Measurements from ENCODE around the gene GSC2. TPM values are rescaled to one million over a fixed set of nuclear protein-coding genes. Genes with fewer than 3 reads are reported as not detected.
A peak's percentile ranks its signal among the peaks of the same experiment; 100 is the strongest.

The GSC2 gene
- total RNA-seq, 2 experiments from 2014 or later: not detected

- Mint-ChIP-seq H3K4me1 (ENCODE audit: low read depth) (peaks cover 10% of the 10 kb centered on the region), H3K9me3 (no peaks in the 10 kb centered on the region), H3K27ac (no peak overlapping the region), H3K4me3 (no peak overlapping the region), H3K27me3 (no peaks in the 10 kb centered on the region), H3K36me3 (ENCODE audit: low read depth) (no peaks in the 10 kb centered on the region)
- POLR2A ChIA-PET: no interaction called here
- intact Hi-C loops (cut with micrococcal nuclease): no loop called here
- ATAC-seq: peak; percentile 66
- TF ChIP-seq, protein P1, sequence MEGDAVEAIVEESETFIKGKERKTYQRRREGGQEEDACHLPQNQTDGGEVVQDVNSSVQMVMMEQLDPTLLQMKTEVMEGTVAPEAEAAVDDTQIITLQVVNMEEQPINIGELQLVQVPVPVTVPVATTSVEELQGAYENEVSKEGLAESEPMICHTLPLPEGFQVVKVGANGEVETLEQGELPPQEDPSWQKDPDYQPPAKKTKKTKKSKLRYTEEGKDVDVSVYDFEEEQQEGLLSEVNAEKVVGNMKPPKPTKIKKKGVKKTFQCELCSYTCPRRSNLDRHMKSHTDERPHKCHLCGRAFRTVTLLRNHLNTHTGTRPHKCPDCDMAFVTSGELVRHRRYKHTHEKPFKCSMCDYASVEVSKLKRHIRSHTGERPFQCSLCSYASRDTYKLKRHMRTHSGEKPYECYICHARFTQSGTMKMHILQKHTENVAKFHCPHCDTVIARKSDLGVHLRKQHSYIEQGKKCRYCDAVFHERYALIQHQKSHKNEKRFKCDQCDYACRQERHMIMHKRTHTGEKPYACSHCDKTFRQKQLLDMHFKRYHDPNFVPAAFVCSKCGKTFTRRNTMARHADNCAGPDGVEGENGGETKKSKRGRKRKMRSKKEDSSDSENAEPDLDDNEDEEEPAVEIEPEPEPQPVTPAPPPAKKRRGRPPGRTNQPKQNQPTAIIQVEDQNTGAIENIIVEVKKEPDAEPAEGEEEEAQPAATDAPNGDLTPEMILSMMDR (IDR thresholded peaks at IDR 0.05): no peak
- DNase-seq: peak; percentile 54
- CTCF ChIA-PET: interaction anchor here (1.7 kb wide), 1 partner anchor 16 kb away, joined by 6 read pairs; no protein-coding TSS in a partner anchor
These were observed 46.0 kb upstream of the GSC2 start for GRCh38 chr22:19195796-19196731.

DNA sequence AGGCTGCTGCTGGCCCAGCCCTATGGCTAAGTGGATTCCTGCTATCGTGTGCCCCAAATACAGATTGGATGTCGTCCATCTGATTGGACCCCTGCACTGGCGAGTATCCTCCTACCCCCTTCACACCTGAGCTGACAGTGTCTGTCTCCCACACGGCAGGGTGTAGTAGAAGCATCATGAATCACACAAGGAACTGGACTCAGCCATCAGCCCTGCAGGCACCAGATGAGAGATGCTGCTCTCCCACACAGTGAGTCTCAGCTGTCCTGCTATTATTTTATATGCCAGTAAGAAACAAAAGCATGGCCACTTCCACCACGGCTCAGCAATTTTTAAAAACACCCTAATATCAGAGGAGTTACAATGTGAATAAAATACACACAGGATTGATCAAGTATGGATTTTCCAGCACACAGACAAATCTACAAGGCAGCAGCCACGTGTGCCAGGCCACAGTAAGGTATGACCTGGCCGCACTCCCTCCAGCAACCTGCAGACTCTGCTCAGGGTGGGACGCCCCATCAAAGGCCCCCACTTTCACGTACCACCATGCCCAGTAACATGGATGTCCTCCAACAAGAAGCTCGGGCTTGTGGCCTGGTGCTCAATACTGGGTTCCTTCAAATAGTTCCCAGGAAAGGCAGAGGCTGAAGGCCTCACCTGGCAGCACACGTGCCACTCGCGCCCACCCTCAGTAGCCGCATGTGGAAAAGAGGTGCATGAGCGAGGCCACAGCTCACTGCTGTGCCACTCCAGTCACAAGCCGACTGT lies 44.9 kb upstream of the GSC2 start:
- H3K4me1 Mint-ChIP-seq (ENCODE audit: low read depth): peaks cover 10% of the 10 kb centered on the region
- TF ChIP-seq, protein P1 (IDR thresholded peaks at IDR 0.05): no peak
- POLR2A ChIA-PET: no interaction called here
- no peak overlapping the region for H3K27ac Mint-ChIP-seq
- no peaks in the 10 kb centered on the region for H3K9me3 Mint-ChIP-seq
- intact Hi-C loops (cut with micrococcal nuclease): no loop called here
- no peak overlapping the region for H3K4me3 Mint-ChIP-seq
- DNase-seq (no peak), ATAC-seq (no peak)
- H3K36me3 Mint-ChIP-seq (ENCODE audit: low read depth): no peaks in the 10 kb centered on the region
- H3K27me3 Mint-ChIP-seq: no peaks in the 10 kb centered on the region
- CTCF ChIA-PET: interaction anchor here (1.4 to 1.7 kb wide), 2 partner anchors 16 to 435 kb away, joined by 4 to 10 read pairs; partner anchors contain the start of gene SLC25A1

DNA sequence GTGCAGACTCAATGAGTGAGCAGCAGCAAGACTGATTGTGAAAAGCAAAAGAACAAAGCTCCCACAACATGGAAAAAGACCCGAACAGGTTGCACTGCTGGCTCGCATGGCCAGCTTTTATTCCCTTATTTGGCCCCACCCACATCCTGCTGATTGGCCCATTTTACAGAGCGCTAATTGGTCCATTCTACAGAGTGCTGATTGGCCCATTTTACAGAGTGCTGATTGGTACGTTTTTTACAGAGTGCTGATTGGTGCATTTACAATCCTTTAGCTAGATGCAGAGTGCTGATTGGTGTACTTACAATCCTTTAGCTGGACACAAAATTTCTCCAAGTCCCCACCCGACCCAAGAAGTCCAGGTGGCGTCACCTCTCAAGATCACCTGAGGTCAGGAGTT lies 43.8 kb upstream of the GSC2 start:
- H3K4me1 Mint-ChIP-seq (ENCODE audit: low read depth): peaks cover 10% of the 10 kb centered on the region
- POLR2A ChIA-PET: interaction anchor here (0.9 kb wide), 1 partner anchor 9 kb away, joined by 3 read pairs; no protein-coding TSS in a partner anchor
- intact Hi-C loops (cut with micrococcal nuclease): no loop called here
- no peak overlapping the region for H3K27ac Mint-ChIP-seq
- no peak overlapping the region for H3K4me3 Mint-ChIP-seq
- ATAC-seq (no peak), DNase-seq (no peak)
- no peaks in the 10 kb centered on the region for H3K9me3 Mint-ChIP-seq
- CTCF ChIA-PET: interaction anchor here (1.3 to 1.7 kb wide), 3 partner anchors 15 to 436 kb away, joined by 3 to 10 read pairs (median 4); partner anchors contain the start of gene SLC25A1
- no peaks in the 10 kb centered on the region for H3K27me3 Mint-ChIP-seq
- TF ChIP-seq, protein P1 (IDR thresholded peaks at IDR 0.05): no peak
- H3K36me3 Mint-ChIP-seq (ENCODE audit: low read depth): no peaks in the 10 kb centered on the region

DNA sequence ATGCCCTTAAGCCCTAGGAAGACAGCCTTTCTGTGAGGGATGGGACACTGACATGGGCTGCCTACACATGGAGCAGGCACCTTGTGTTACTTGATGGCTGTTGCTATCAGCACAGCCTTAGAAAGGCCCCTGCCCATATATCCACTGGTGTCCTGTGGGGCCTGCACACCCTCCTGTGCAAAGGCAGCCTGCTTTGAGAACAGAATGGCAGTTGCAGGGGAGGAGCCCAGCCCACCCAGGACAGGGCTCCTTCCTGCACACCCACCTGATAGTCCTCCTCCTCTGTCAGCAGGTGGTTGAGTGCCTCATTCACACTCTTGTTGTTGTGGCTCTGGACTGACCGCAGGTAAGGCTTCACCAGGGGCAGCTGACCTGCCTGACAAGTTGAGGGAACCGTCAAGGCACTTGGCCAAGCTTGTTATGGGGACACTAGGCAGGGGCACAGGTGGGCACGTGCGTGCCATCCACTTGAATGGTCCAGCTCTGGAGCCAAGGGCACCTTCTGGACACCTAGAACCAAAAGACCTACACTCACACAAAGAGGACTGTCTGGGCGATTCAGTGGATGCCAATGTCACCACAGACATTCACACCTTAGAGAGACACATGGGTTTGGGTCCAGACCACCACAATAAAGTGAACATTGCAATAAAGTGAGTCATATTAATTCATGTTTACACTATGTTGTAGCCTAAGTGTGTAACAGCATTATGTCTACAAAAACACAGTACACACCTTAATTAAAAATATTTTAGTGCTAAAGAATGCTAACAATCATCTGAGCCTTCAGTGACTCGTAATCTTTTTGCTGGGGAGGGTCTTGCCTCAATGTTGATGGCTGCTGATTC lies 37.8 kb upstream of the GSC2 start:
- Mint-ChIP-seq H3K4me1 (ENCODE audit: low read depth) (no peaks in the 10 kb centered on the region), H3K27ac (no peak overlapping the region), H3K4me3 (no peak overlapping the region), H3K36me3 (ENCODE audit: low read depth) (no peaks in the 10 kb centered on the region), H3K9me3 (no peaks in the 10 kb centered on the region), H3K27me3 (no peaks in the 10 kb centered on the region)
- DNase-seq (no peak), ATAC-seq (no peak)
- POLR2A ChIA-PET: no interaction called here
- TF ChIP-seq, protein P1 (IDR thresholded peaks at IDR 0.05): no peak
- intact Hi-C loops (cut with micrococcal nuclease): no loop called here
- CTCF ChIA-PET: interaction anchor here (1.0 kb wide), 1 partner anchor 43 kb away, joined by 3 read pairs; the partner anchor contains the start of gene ESS2

All from activated CD8-positive, alpha-beta T cell treated with anti-CD3 and anti-CD28 coated beads for 36 hours (primary cell).